Adipocyte (in vitro differentiated cells): ENCODE results near the gene TRDMT1.

Experiments used
- DNase-seq: peaks from one replicate; pipeline ENCODE4 v3.0.0-alpha.2; 2015; ENCODE audit warnings: low read depth
- H3K27me3 ChIP-seq: replicated peaks from 2 replicates; pipeline ENCODE4 v1.7.0; 2013; ENCODE audit warnings: mild to moderate bottlenecking, low read length, moderate library complexity; ENCODE audit not compliant: control insufficient read depth, insufficient read depth
- H3K36me3 ChIP-seq: 2 replicates; pipeline ENCODE4 v1.7.0; 2013; ENCODE audit warnings: low read length, mild to moderate bottlenecking, moderate library complexity; ENCODE audit not compliant: control insufficient read depth, insufficient read depth, severe bottlenecking
- H3K4me1 ChIP-seq: 2 replicates; pipeline ENCODE4 v1.7.0; 2013; ENCODE audit warnings: mild to moderate bottlenecking, low read length, moderate library complexity; ENCODE audit not compliant: control insufficient read depth, insufficient read depth
- H3K4me3 ChIP-seq: 2 replicates; pipeline ENCODE4 v1.7.0; 2013; ENCODE audit warnings: mild to moderate bottlenecking, low read length, moderate library complexity
- H3K9ac ChIP-seq: 2 replicates; pipeline ENCODE4 v1.7.0; 2013; ENCODE audit warnings: mild to moderate bottlenecking, low read length, moderate library complexity
- H3K9me3 ChIP-seq: 2 replicates; pipeline ENCODE4 v1.7.0; 2013; ENCODE audit warnings: mild to moderate bottlenecking, low read length, moderate library complexity; ENCODE audit not compliant: control insufficient read depth

Gene TRDMT1

GRCh38 chr10:17229717-17229966, 28.2 kb upstream of the TRDMT1 start:
- H3K36me3 ChIP-seq = peaks cover 46% of the 10 kb centered on the region
- no peak for DNase-seq
- peaks cover 40% of the 10 kb centered on the region for H3K4me1 ChIP-seq
- peak overlapping the region; percentile 98 for H3K9ac ChIP-seq
- no peaks in the 10 kb centered on the region for H3K9me3 ChIP-seq
- peak overlapping the region; percentile 90 for H3K4me3 ChIP-seq
- no peaks in the 10 kb centered on the region for H3K27me3 ChIP-seq

- Histone ChIP-seq H3K27me3 (no peaks in the 10 kb centered on the region), H3K9me3 (no peaks in the 10 kb centered on the region), H3K4me3 (peak overlapping the region; percentile 90), H3K4me1 (peaks cover 36% of the 10 kb centered on the region), H3K9ac (peak overlapping the region; percentile 98), H3K36me3 (peaks cover 41% of the 10 kb centered on the region)
- peak; percentile 96 for DNase-seq
Observed at GRCh38 chr10:17229016-17229716, 27.7 kb upstream of the TRDMT1 start.

DNA sequence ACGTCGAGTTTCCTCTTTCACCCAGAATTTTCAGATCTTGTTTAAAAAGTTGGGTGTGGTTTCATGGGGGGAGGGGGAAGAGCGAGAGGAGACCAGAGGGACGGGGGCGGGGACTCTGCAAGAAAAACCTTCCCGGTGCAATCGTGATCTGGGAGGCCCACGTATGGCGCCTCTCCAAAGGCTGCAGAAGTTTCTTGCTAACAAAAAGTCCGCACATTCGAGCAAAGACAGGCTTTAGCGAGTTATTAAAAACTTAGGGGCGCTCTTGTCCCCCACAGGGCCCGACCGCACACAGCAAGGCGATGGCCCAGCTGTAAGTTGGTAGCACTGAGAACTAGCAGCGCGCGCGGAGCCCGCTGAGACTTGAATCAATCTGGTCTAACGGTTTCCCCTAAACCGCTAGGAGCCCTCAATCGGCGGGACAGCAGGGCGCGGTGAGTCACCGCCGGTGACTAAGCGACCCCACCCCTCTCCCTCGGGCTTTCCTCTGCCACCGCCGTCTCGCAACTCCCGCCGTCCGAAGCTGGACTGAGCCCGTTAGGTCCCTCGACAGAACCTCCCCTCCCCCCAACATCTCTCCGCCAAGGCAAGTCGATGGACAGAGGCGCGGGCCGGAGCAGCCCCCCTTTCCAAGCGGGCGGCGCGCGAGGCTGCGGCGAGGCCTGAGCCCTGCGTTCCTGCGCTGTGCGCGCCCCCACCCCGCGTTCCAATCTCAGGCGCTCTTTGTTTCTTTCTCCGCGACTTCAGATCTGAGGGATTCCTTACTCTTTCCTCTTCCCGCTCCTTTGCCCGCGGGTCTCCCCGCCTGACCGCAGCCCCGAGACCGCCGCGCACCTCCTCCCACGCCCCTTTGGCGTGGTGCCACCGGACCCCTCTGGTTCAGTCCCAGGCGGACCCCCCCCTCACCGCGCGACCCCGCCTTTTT, 26.9 kb upstream of the TRDMT1 start, which contains the start of gene VIM:
Gene VIM (plus strand): TSS at position 151 of the 925 bp plus-strand sequence. CDS start 1,182 bp downstream, outside the sequence.
- H3K4me3 ChIP-seq = peak within 1 kb of the TSS; percentile 88
- peaks cover 33% of the 10 kb centered on the region for H3K36me3 ChIP-seq
- peak within 1 kb of the TSS; percentile 98 for H3K9ac ChIP-seq
- no peaks in the 10 kb centered on the region for H3K27me3 ChIP-seq
- DNase-seq = peak; percentile 98
- H3K9me3 ChIP-seq = no peaks in the 10 kb centered on the region
- H3K4me1 ChIP-seq = peaks cover 28% of the 10 kb centered on the region

DNA sequence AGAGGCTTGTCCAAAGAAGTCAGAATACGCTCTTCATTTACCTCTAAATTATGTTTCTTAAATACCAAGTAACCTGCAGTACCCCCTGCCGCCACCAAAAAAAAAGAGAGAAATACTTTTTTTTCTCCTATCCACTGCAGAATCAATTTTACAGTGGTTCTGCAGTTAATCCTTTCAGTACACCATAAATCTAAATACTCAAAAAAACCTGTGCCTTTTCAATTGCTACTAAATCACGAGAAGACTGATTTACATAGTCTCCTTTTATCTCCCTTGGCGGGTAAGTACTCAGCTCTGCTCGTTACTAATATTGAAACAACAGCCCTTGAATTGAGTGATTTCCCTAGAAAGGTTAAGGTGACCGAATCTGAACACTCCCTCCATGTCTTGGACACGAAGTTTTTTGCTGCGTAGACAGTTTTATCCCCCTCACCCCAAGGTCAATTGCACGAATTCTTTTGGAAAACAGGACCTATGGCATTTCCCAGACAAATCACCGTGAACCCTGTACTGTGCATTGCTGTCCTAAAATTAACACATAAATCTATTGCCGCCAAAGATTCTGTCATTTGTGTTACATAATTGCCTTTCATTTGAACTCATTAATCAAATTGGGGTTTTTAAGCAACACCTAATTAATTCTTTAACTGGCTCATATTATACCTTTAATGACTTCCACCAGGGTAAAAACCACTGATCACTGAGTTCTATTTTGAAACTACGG, 26.1 kb upstream of the TRDMT1 start:
- Histone ChIP-seq H3K9me3 (no peaks in the 10 kb centered on the region), H3K36me3 (peaks cover 25% of the 10 kb centered on the region), H3K27me3 (no peaks in the 10 kb centered on the region), H3K4me3 (peak overlapping the region; percentile 88), H3K9ac (peak overlapping the region; percentile 98), H3K4me1 (peaks cover 22% of the 10 kb centered on the region)
- peak; percentile 68 for DNase-seq

GRCh38 chr10:17226891-17227303, 25.4 kb upstream of the TRDMT1 start:
- no peaks in the 10 kb centered on the region for H3K27me3 ChIP-seq
- no peak for DNase-seq
- peak overlapping the region; percentile 98 for H3K9ac ChIP-seq
- H3K4me3 ChIP-seq = peak overlapping the region; percentile 88
- peaks cover 16% of the 10 kb centered on the region for H3K4me1 ChIP-seq
- no peaks in the 10 kb centered on the region for H3K9me3 ChIP-seq
- peaks cover 18% of the 10 kb centered on the region for H3K36me3 ChIP-seq

DNA sequence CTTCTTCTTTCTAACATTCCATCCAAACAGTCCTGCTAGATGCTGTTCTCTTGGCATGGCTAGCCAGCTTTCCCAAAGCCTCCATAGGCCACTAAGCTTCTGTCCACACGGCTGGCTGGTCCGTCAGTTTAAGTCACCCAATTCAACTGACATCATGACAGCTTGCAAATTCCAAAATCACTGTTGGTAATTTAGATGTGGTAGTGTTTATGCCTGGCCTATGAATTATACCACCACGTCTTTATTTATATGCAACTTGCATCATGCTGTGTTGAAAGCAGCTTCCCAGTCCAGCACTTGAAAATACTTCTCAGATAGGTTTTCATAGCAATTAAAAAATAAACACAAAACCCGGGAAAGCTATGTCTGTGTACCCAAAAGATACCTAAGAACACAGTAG, 24.3 kb upstream of the TRDMT1 start:
- H3K9ac ChIP-seq = no peak overlapping the region
- DNase-seq = no peak
- H3K4me3 ChIP-seq = no peak overlapping the region

DNA sequence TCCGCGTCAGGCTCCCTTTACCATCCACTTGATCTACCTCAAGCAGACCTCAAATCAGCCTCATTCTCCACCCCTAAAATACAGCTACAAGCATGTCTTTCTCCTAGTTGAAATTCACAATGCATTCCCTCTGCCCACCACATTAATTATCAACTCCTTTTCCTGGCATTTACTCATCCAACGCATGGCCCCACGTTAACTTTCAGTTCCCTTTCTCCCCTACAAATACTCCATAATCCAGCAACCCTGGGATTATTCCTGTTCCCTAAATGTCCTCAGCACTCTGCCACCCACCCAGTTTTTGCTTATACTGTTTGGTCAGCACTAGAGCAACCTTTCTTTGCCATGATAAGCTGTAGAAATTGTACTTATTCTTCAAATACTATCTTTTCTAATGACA, 20.9 kb upstream of the TRDMT1 start:
- Histone ChIP-seq H3K36me3 (no peaks in the 10 kb centered on the region), H3K27me3 (no peaks in the 10 kb centered on the region), H3K4me1 (peaks cover 38% of the 10 kb centered on the region), H3K9me3 (no peaks in the 10 kb centered on the region), H3K4me3 (no peak overlapping the region), H3K9ac (no peak overlapping the region)
- DNase-seq = no peak

More for the DNA sequence above, 24.3 kb upstream of the TRDMT1 start:
- Histone ChIP-seq H3K36me3 (peaks cover 7% of the 10 kb centered on the region), H3K27me3 (no peaks in the 10 kb centered on the region), H3K9me3 (no peaks in the 10 kb centered on the region), H3K4me1 (peaks cover 18% of the 10 kb centered on the region)

DNA sequence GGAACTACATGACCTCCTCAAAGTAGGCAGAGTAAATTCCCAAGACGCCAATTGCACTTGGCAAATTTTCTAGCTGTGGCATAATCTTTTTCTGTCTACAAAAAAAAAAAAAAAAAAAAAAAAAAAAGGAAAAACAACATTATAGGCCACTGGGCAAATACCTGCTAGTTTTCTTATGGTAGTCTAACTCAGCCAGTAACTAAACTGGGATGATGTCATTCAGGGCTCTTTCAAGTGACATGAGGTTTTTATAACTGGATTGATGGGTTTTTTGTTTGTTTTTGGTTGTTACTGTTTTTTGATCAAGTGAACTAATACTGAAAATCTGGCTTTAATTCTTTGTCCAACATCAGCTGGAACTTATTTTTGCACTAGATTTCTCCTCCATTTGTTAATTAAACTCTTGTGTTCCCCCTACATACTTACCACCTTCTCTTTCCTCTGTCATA, 19.2 kb upstream of the TRDMT1 start:
- DNase-seq = no peak
- H3K4me3 ChIP-seq = no peak overlapping the region
- peaks cover 47% of the 10 kb centered on the region for H3K4me1 ChIP-seq
- H3K36me3 ChIP-seq = no peaks in the 10 kb centered on the region
- peak overlapping the region; percentile 14 for H3K9ac ChIP-seq
- H3K27me3 ChIP-seq = no peaks in the 10 kb centered on the region
- H3K9me3 ChIP-seq = no peaks in the 10 kb centered on the region

- Histone ChIP-seq H3K4me1 (peaks cover 63% of the 10 kb centered on the region), H3K9ac (no peak overlapping the region), H3K36me3 (no peaks in the 10 kb centered on the region)
Observed at GRCh38 chr10:17219024-17219423, 17.6 kb upstream of the TRDMT1 start.

DNA sequence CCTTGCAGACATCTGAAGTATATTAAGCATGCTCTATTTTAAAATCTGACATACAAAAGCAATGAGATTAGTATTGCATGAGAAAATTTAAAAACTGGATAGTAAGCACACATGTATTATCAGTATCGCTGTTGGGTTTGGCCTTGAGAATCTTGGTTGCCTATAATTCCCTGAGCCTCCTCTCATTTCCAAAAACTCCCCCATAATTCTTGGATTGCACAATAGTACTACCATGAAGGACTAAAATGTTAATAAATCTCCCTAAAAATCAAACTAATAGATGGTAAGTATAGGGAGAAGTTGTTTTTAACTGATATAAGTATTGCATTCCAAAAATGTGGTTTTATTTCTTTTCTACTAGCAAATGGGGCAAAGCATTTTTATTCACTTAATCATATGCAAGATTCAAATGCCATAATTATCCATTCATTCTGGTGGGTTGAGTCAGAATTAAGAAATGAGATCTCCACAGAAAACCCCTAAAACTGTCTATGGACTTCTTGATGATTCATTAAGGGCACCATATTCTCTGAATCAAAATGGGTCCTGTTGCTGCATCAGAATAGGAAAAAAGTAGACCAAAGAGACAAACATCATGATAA, 16.3 kb upstream of the TRDMT1 start:
- H3K9me3 ChIP-seq = no peaks in the 10 kb centered on the region
- H3K9ac ChIP-seq = peak overlapping the region; percentile 76
- DNase-seq = peak; percentile 78
- no peaks in the 10 kb centered on the region for H3K27me3 ChIP-seq
- H3K4me1 ChIP-seq = peaks cover 71% of the 10 kb centered on the region
- peak overlapping the region; percentile 61 for H3K4me3 ChIP-seq
- no peaks in the 10 kb centered on the region for H3K36me3 ChIP-seq

More at GRCh38 chr10:17219024-17219423, 17.6 kb upstream of the TRDMT1 start:
- Histone ChIP-seq H3K4me3 (no peak overlapping the region), H3K9me3 (no peaks in the 10 kb centered on the region), H3K27me3 (no peaks in the 10 kb centered on the region)
- DNase-seq = peak; percentile 90
